Caco-2 (cell line): ENCODE data around the gene FOXN3. TPM values are rescaled to one million over a fixed set of nuclear protein-coding genes. Genes with fewer than 3 reads are reported as not detected.

Experiments used
- BruUV-seq: library from RNA; stranded (reverse); fragments of 400-500 nt; replicated peaks from 2 replicates; lab custom pipeline; 2021; lab: Mats Ljungman, UMichigan
- CTCF ChIA-PET: fragments of 300-600 bp; sonication (Branson Sonifier 250); formaldehyde crosslinking; loops from one replicate; lab custom pipeline; 2022; ENCODE audit warnings: antibody characterized with exemption; lab: Charles Lee
- POLR2A ChIA-PET: fragments of 300-600 bp; sonication (Branson Sonifier 250); formaldehyde crosslinking; loops from one replicate; lab custom pipeline; 2022; ENCODE audit warnings: antibody characterized with exemption; lab: Charles Lee
- DNase-seq, 2 experiments: peaks; one replicate each; pipeline versions ENCODE4 v3.0.0 to v3.0.0-alpha.2; 2020 to 2022
- H3K27me3 ChIP-seq: replicated peaks from 2 replicates; pipeline ENCODE4 v1.6.0; 2011; ENCODE audit warnings: low read length; ENCODE audit not compliant: control insufficient read depth, insufficient read depth
- H3K36me3 ChIP-seq: 2 replicates; pipeline ENCODE4 v1.5.1; 2011; ENCODE audit warnings: low read length; ENCODE audit not compliant: control insufficient read depth, insufficient read depth
- H3K4me1 ChIP-seq: fragments of 250-450 bp; sonication (Bioruptor Pico); 2 replicates; pipeline ENCODE4 v1.5.1; 2020; ENCODE audit warnings: mild to moderate bottlenecking
- H3K4me3 ChIP-seq: 2 replicates; pipeline ENCODE4 v1.5.1; 2011; ENCODE audit warnings: low read depth, mild to moderate bottlenecking, control low read depth, low read length
- H3K9me3 ChIP-seq: fragments of 250-450 bp; sonication (Bioruptor Pico); 2 replicates; pipeline ENCODE4 v1.5.1; 2020; ENCODE audit warnings: mild to moderate bottlenecking, moderate library complexity
- H3K27ac Mint-ChIP-seq: one replicate; pipeline ENCODE4 v1.8.0; 2022; ENCODE audit warnings: mixed read lengths; ENCODE audit not compliant: unreplicated experiment
- H3K27me3 Mint-ChIP-seq: one replicate; pipeline ENCODE4 v1.8.0; 2022; ENCODE audit warnings: mixed read lengths; ENCODE audit not compliant: insufficient read depth, unreplicated experiment
- H3K36me3 Mint-ChIP-seq: one replicate; pipeline ENCODE4 v1.8.0; 2022; ENCODE audit warnings: mild to moderate bottlenecking, mixed read lengths; ENCODE audit not compliant: insufficient read depth, unreplicated experiment
- H3K4me1 Mint-ChIP-seq: one replicate; pipeline ENCODE4 v1.8.0; 2022; ENCODE audit warnings: low read depth, mixed read lengths; ENCODE audit not compliant: unreplicated experiment
- H3K4me3 Mint-ChIP-seq: one replicate; pipeline ENCODE4 v1.8.0; 2022; ENCODE audit warnings: mild to moderate bottlenecking, moderate library complexity, mixed read lengths; ENCODE audit not compliant: unreplicated experiment
- H3K9me3 Mint-ChIP-seq: one replicate; pipeline ENCODE4 v1.8.0; 2022; ENCODE audit warnings: mixed read lengths; ENCODE audit not compliant: unreplicated experiment
- intact Hi-C: fragments of 100-400 bp; cut with micrococcal nuclease; formaldehyde crosslinking; loops from one replicate; pipeline ENCODE4 v1.10.0; 2022; ENCODE audit not compliant: unreplicated experiment
- total RNA-seq: library from RNA; stranded (reverse); gene quantifications from 2 replicates; pipeline ENCODE4 v1.2.3, GENCODE V29; 2022
- TF ChIP-seq, protein P1 (sequence below), 2 experiments: fragments of 200-600 bp in 1 of 2; IDR thresholded peaks; 1 replicate in 1 of 2; 2 replicates in 1 of 2; pipeline versions ENCODE4 v1.5.1 to v1.8.0; 2011 to 2022; ENCODE audit warnings: antibody characterized with exemption in 1 of 2, control low read depth in 1 of 2, inconsistent platforms in 1 of 2, low read depth in 1 of 2, low read length in 1 of 2, mild to moderate bottlenecking in 1 of 2, moderate library complexity in 1 of 2; ENCODE audit not compliant: insufficient read depth in 1 of 2, severe bottlenecking in 1 of 2, unreplicated experiment in 1 of 2

Gene FOXN3
- total RNA-seq, 1 experiment from 2014 or later, result 20.6 TPM

DNA sequence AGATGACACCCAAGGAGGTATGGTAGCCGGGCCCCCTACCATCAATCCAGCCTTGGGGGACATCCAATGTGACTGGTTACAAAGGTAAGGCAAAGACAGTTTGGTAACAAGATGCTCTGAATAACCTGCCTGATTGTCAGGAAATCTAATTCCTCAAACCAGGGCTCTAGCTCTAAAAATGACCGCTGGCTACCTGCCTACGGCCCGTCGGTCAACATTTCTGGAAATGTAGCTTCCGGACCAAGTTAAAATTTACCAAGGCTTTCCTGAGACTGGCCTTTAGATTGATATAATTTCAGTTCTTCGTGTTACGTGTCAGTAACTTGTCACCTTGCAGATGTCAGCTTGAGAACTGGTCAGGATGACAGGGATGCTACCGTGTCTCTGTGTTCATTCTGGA, 34.2 kb upstream of the FOXN3 start:
- no peak overlapping the region for H3K27ac Mint-ChIP-seq

GRCh38 chr14:89447182-89447944, 30.3 kb upstream of the FOXN3 start:
- no peaks in the 10 kb centered on the region for H3K9me3 ChIP-seq
- ChIA-PET CTCF (no interaction called here), POLR2A (no interaction called here)
- BruUV-seq, result no TSS peak
- no peak for DNase-seq
- H3K4me3 Mint-ChIP-seq, result no peak overlapping the region
- H3K4me3 ChIP-seq, result no peak overlapping the region
- no peaks in the 10 kb centered on the region for H3K36me3 Mint-ChIP-seq
- no peaks in the 10 kb centered on the region for H3K36me3 ChIP-seq
- intact Hi-C loops, result no loop called here
- H3K9me3 Mint-ChIP-seq, result no peaks in the 10 kb centered on the region
- peaks cover 8% of the 10 kb centered on the region for H3K4me1 Mint-ChIP-seq
- H3K27me3 Mint-ChIP-seq, result no peaks in the 10 kb centered on the region
- TF ChIP-seq, protein P1, sequence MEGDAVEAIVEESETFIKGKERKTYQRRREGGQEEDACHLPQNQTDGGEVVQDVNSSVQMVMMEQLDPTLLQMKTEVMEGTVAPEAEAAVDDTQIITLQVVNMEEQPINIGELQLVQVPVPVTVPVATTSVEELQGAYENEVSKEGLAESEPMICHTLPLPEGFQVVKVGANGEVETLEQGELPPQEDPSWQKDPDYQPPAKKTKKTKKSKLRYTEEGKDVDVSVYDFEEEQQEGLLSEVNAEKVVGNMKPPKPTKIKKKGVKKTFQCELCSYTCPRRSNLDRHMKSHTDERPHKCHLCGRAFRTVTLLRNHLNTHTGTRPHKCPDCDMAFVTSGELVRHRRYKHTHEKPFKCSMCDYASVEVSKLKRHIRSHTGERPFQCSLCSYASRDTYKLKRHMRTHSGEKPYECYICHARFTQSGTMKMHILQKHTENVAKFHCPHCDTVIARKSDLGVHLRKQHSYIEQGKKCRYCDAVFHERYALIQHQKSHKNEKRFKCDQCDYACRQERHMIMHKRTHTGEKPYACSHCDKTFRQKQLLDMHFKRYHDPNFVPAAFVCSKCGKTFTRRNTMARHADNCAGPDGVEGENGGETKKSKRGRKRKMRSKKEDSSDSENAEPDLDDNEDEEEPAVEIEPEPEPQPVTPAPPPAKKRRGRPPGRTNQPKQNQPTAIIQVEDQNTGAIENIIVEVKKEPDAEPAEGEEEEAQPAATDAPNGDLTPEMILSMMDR (IDR thresholded peaks at IDR 0.05; ENCODE audit: insufficient read depth in 1 of 2, low read depth in 1 of 2, low read length in 1 of 2, severe bottlenecking in 1 of 2, unreplicated experiment in 1 of 2), result no peak
- H3K4me1 ChIP-seq, result no peaks in the 10 kb centered on the region
- no peak overlapping the region for H3K27ac Mint-ChIP-seq
- H3K27me3 ChIP-seq, result no peaks in the 10 kb centered on the region

More for the DNA sequence above, 34.2 kb upstream of the FOXN3 start:
- H3K9me3 ChIP-seq, result no peaks in the 10 kb centered on the region
- Mint-ChIP-seq H3K27me3 (no peaks in the 10 kb centered on the region), H3K4me3 (no peak overlapping the region), H3K4me1 (peaks cover 8% of the 10 kb centered on the region), H3K36me3 (no peaks in the 10 kb centered on the region), H3K9me3 (no peaks in the 10 kb centered on the region)
- H3K4me3 ChIP-seq, result no peak overlapping the region
- TF ChIP-seq, protein P1 (IDR thresholded peaks at IDR 0.05; ENCODE audit: insufficient read depth in 1 of 2, low read depth in 1 of 2, low read length in 1 of 2, severe bottlenecking in 1 of 2, unreplicated experiment in 1 of 2), result no peak
- DNase-seq, result no peak
- BruUV-seq, result no TSS peak
- CTCF ChIA-PET, result no interaction called here
- H3K4me1 ChIP-seq, result peaks cover 9% of the 10 kb centered on the region
- intact Hi-C loops, result no loop called here
- no peaks in the 10 kb centered on the region for H3K36me3 ChIP-seq
- no peaks in the 10 kb centered on the region for H3K27me3 ChIP-seq
- POLR2A ChIA-PET, result no interaction called here

- no peak overlapping the region for H3K4me3 ChIP-seq
- Mint-ChIP-seq H3K27me3 (no peaks in the 10 kb centered on the region), H3K9me3 (no peaks in the 10 kb centered on the region), H3K4me3 (no peak overlapping the region), H3K36me3 (no peaks in the 10 kb centered on the region), H3K4me1 (peaks cover 8% of the 10 kb centered on the region), H3K27ac (no peak overlapping the region)
- TF ChIP-seq, protein P1 (IDR thresholded peaks at IDR 0.05; ENCODE audit: insufficient read depth in 1 of 2, low read depth in 1 of 2, low read length in 1 of 2, severe bottlenecking in 1 of 2, unreplicated experiment in 1 of 2), result no peak
- ChIA-PET CTCF (no interaction called here), POLR2A (no interaction called here)
- no peaks in the 10 kb centered on the region for H3K36me3 ChIP-seq
- no TSS peak for BruUV-seq
- no peak for DNase-seq
- H3K27me3 ChIP-seq, result no peaks in the 10 kb centered on the region
- no peaks in the 10 kb centered on the region for H3K4me1 ChIP-seq
- no peaks in the 10 kb centered on the region for H3K9me3 ChIP-seq
- intact Hi-C loops, result no loop called here
Observed at GRCh38 chr14:89445273-89445973, 28.4 kb upstream of the FOXN3 start.
